Right atrium auricular region (tissue), 2 donors: ENCODE results near the gene TSHR. TPM values are rescaled to one million over a fixed set of nuclear protein-coding genes. Genes with fewer than 3 reads are reported as not detected.
"Not testable (repeated sequence)": the region's sequence is repeated elsewhere in the genome, so short reads cannot be mapped to it uniquely, and the experiment has no call there.

Source experiments
- DNase-seq: peaks from one replicate; pipeline ENCODE4 v3.0.0-alpha.2; 2019; ENCODE audit warnings: low spot score
- H3K27ac ChIP-seq, 2 donors: fragments of 200-600 bp; sonication (generic); 1 replicate in 1 of 2; 2 replicates in 1 of 2; pipeline ENCODE4 v1.5.1; 2016 to 2019
- H3K27me3 ChIP-seq, 2 donors: fragments of 200-600 bp; sonication (generic); one replicate each; pipeline versions ENCODE4 v1.5.1 to v1.6.0; 2017 to 2019
- H3K36me3 ChIP-seq: fragments of 200-600 bp; sonication (generic); one replicate; pipeline ENCODE4 v1.5.1; 2016
- H3K4me1 ChIP-seq, 2 donors: fragments of 200-600 bp; sonication (generic); one replicate each; pipeline versions ENCODE4 v1.5.1 to v1.6.0; 2017 to 2019
- H3K4me3 ChIP-seq, 2 donors: fragments of 200-600 bp; sonication (generic); 1 replicate in 1 of 2; 2 replicates in 1 of 2; pipeline ENCODE4 v1.5.1; 2017 to 2019; ENCODE audit warnings: mild to moderate bottlenecking in 1 of 2, moderate library complexity in 1 of 2
- H3K9me3 ChIP-seq, 2 donors: fragments of 200-600 bp; sonication (generic); one replicate each; pipeline ENCODE4 v1.5.1; 2019
- total RNA-seq, 2 donors: library from RNA; depleted of rRNA; stranded (reverse); fragments of >200 nt; gene quantifications; one replicate each; pipeline ENCODE4 v1.1.0, GENCODE V29; 2016
- TF ChIP-seq, protein P1 (sequence below), 2 donors: fragments of 200-600 bp; sonication (generic); IDR thresholded peaks; one replicate each; pipeline ENCODE4 v1.5.1; 2019; ENCODE audit warnings: antibody characterized with exemption in 2 of 2

The TSHR gene
- total RNA-seq, 2 donors from 2014 or later, result not detected

DNA sequence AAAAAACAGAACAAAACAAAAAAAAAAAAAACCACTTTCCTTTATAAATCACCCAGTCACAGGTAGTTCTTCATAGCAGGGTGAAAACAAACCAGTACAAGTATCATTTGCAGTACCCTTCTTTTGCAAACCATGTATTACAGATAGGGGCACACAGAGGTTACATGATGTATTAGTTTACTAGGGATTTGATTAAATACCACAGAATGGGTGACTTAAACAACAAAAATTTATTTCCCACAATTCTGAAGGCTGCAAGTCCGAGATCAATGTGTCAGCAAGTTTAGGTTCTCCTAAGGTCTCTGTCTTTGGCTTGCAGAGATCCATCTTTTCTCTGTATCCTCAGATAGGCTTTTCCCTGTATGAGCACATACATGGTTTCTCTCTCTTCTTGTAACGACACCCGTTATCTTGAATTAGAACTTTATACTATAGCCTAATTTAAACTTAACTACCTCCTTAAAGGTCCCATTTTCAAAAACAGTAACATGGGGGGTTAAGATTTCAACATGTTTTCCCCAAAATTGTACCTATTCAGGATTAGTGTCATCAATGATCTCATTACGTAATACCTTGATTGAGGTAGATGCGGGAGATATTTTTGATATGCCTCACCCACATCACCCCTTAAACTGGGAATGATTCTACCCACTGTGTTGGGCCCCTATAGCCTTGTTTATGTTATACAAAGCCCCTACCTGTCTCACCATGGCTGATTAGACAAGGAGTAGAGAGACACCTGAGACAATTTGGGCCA is 10.4 kb upstream of the TSHR start:
- TF ChIP-seq, protein P1, sequence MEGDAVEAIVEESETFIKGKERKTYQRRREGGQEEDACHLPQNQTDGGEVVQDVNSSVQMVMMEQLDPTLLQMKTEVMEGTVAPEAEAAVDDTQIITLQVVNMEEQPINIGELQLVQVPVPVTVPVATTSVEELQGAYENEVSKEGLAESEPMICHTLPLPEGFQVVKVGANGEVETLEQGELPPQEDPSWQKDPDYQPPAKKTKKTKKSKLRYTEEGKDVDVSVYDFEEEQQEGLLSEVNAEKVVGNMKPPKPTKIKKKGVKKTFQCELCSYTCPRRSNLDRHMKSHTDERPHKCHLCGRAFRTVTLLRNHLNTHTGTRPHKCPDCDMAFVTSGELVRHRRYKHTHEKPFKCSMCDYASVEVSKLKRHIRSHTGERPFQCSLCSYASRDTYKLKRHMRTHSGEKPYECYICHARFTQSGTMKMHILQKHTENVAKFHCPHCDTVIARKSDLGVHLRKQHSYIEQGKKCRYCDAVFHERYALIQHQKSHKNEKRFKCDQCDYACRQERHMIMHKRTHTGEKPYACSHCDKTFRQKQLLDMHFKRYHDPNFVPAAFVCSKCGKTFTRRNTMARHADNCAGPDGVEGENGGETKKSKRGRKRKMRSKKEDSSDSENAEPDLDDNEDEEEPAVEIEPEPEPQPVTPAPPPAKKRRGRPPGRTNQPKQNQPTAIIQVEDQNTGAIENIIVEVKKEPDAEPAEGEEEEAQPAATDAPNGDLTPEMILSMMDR (IDR thresholded peaks at IDR 0.05), result no peak
- Histone ChIP-seq H3K9me3 (no peaks in the 10 kb centered on the region), H3K4me1 (peaks cover 0 to 15% of the 10 kb centered on the region in 2 donors), H3K27ac (no peak overlapping the region), H3K27me3 (no peaks in the 10 kb centered on the region), H3K36me3 (no peaks in the 10 kb centered on the region), H3K4me3 (no peak overlapping the region)
- no peak for DNase-seq

DNA sequence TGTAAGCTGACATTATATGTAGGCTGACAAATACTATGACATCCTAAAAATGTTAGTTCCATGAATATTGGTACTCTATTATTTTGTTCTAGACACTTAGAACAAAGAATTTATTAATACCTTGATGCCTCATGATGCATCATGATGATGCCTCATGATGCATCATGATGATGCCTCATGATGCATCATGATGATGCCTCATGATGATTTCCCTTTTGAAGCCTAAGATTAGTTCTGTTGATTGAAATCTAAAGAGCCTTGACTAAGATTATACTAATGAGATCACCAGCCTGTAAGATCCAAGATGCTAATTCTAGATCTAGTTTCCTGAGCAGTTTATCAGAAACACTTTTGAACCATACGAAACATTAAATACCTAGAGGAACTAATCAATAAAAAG is 9.2 kb upstream of the TSHR start:
- Histone ChIP-seq H3K9me3 (no peaks in the 10 kb centered on the region), H3K4me1 (peaks cover 0 to 10% of the 10 kb centered on the region in 2 donors), H3K4me3 (no peak overlapping the region), H3K27me3 (no peaks in the 10 kb centered on the region), H3K27ac (no peak overlapping the region), H3K36me3 (no peaks in the 10 kb centered on the region)
- TF ChIP-seq, protein P1 (IDR thresholded peaks at IDR 0.05), result no peak
- DNase-seq, result no peak

DNA sequence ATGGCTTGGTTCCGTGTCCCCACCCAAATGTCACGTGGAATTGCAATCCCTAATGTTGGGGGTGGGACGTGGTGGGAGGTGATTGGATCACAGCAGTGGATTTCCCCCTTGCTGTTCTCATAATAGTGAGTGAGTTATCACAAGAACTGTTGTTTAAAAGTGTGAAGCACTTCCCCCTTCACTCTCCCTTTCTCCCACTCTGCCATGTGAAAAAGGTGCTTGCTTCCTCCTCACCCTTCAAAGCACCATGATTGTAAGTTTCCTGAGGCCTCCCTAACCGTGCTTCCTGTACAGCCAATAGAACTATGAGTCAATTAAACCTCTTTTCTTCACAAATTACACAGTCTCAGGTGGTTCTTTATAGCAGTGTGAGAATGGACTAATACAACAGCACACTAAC is 8.6 kb upstream of the TSHR start:
- no peak overlapping the region for H3K4me3 ChIP-seq
- H3K4me1 ChIP-seq, result peaks cover 0 to 9% of the 10 kb centered on the region in 2 donors
- H3K36me3 ChIP-seq, result no peaks in the 10 kb centered on the region
- H3K27ac ChIP-seq, result no peak overlapping the region
- TF ChIP-seq, protein P1 (IDR thresholded peaks at IDR 0.05), result no peak
- no peaks in the 10 kb centered on the region for H3K9me3 ChIP-seq
- no peaks in the 10 kb centered on the region for H3K27me3 ChIP-seq
- DNase-seq, result no peak

DNA sequence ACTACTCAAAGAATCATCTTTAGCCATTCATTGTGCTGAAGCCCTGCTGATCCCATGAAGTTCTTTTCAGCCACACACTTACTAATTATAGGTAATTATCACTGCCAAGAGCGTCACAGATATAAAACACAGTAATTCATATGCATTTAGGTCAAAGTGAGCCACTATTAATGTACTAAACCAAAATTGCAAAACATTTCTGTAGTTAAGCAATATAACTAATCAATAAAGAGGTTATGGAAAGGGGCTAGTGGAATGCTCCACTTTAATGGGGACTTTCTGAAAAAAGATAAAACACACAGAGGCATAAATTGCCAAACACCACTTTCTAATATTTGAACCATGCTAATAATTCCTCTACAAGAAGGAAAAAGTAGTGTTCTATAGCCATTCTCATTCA is 7.1 kb upstream of the TSHR start:
- no peaks in the 10 kb centered on the region for H3K36me3 ChIP-seq
- H3K9me3 ChIP-seq, result no peaks in the 10 kb centered on the region
- DNase-seq, result no peak
- TF ChIP-seq, protein P1 (IDR thresholded peaks at IDR 0.05), result no peak
- no peak overlapping the region for H3K27ac ChIP-seq
- H3K4me3 ChIP-seq, result no peak overlapping the region
- H3K27me3 ChIP-seq, result no peaks in the 10 kb centered on the region
- H3K4me1 ChIP-seq, result no peaks in the 10 kb centered on the region

DNA sequence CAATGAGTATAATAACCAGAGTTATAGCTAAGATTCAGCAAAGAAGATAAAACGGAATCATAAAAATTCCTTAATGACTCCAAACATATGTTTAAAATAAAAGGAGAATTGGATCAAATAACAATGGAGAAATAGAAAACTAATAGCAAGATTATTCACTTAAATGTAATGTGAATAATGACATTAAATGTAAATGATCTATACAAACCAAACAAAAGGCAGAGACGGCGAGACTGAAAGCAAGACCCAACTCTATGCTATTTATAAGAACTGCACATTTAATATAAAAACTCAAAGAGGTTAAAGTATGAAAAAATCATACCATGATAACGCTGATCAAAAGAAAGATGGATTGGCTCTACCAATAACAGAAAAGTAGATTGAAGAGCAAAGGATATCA is 3.9 kb upstream of the TSHR start:
- Histone ChIP-seq H3K4me1 (peaks cover 0 to 11% of the 10 kb centered on the region in 2 donors), H3K27ac (no peak overlapping the region), H3K27me3 (no peaks in the 10 kb centered on the region), H3K36me3 (no peaks in the 10 kb centered on the region), H3K4me3 (no peak overlapping the region), H3K9me3 (no peaks in the 10 kb centered on the region)
- TF ChIP-seq, protein P1 (IDR thresholded peaks at IDR 0.05), result no peak
- no peak for DNase-seq

DNA sequence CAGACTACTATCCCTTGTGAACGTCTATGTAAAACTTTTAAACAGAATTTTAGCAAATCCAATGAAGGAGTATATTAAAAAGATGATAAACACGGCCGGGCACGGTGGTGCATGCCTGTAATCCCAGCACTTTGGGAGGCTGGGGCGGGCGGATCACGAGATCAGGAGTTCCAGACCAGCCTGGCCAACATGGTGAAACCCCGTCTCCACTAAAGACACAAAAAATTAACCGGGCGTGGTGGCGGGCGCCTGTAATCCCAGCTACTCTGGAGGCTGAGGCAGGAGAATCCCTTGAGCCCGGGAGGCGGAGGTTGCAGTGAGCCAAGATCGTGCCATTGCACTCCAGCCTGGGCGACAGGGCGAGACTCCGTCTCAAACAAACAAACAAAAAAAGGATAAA is 2.2 kb upstream of the TSHR start:
- not testable (repeated sequence) for H3K27me3 ChIP-seq, H3K4me3 ChIP-seq, H3K9me3 ChIP-seq, H3K27ac ChIP-seq, DNase-seq, H3K36me3 ChIP-seq
- peaks cover 0 to 11% of the 10 kb centered on the region in 2 donors for H3K4me1 ChIP-seq
